ENCODE measurements around the gene MST1.

The MST1 gene

GRCh38 chr3:49654955-49655556 is 34.2 kb downstream of the MST1 start:
- peak; percentile 72 for DNase-seq

GRCh38 chr3:49654176-49654825 is 35.0 kb downstream of the MST1 start:
- no peak for DNase-seq

GRCh38 chr3:49653621-49654020 is 35.7 kb downstream of the MST1 start:
- DNase-seq, result no peak

- DNase-seq, result no peak
These were observed 36.3 kb downstream of the MST1 start for GRCh38 chr3:49652903-49653415.

GRCh38 chr3:49652218-49652902 is 36.9 kb downstream of the MST1 start:
- no peak for DNase-seq

GRCh38 chr3:49650637-49651036 is 38.6 kb downstream of the MST1 start:
- DNase-seq, result no peak

GRCh38 chr3:49650177-49650576 is 39.1 kb downstream of the MST1 start:
- no peak for DNase-seq

GRCh38 chr3:49649576-49649975 is 39.7 kb downstream of the MST1 start:
- DNase-seq, result no peak

GRCh38 chr3:49648354-49649019 is 40.8 kb downstream of the MST1 start:
- DNase-seq, result no peak

- DNase-seq, result no peak
These were observed 41.5 kb downstream of the MST1 start for GRCh38 chr3:49647741-49648140.

- no peak for DNase-seq
These were observed 43.0 kb downstream of the MST1 start for GRCh38 chr3:49646236-49646635.

- DNase-seq, result no peak
These were observed 44.6 kb downstream of the MST1 start for GRCh38 chr3:49644684-49645083.

GRCh38 chr3:49642708-49643145 is 46.5 kb downstream of the MST1 start:
- no peak for DNase-seq

GRCh38 chr3:49641921-49642707 is 47.2 kb downstream of the MST1 start:
- no peak for DNase-seq

GRCh38 chr3:49641292-49641691 is 48.0 kb downstream of the MST1 start:
- DNase-seq, result no peak

GRCh38 chr3:49639551-49639950 is 49.7 kb downstream of the MST1 start:
- DNase-seq, result no peak

GRCh38 chr3:49638445-49638844 is 50.8 kb downstream of the MST1 start:
- no peak for DNase-seq

- DNase-seq, result no peak
These were observed 52.2 kb downstream of the MST1 start for GRCh38 chr3:49636883-49637609.

GRCh38 chr3:49634736-49635135 is 54.5 kb downstream of the MST1 start:
- no peak for DNase-seq
